Activated T-cell treated with anti-CD3 and anti-CD28 coated beads, Interleukin-2, amount 50 U/mL, for 72 hours (primary cell): ENCODE results near the gene L3MBTL3. TPM values are rescaled to one million over a fixed set of nuclear protein-coding genes. Genes with fewer than 3 reads are reported as not detected.
"Not testable (repeated sequence)": the region's sequence is repeated elsewhere in the genome, so short reads cannot be mapped to it uniquely, and the experiment has no call there.

Experiments
- ATAC-seq, 2 donors: fragments of 150-1000 bp; cut with Tn5 transposase; replicated peaks in 1 of 2; 2 replicates each; pipeline ENCODE4 v1.10.0; 2021; ENCODE audit warnings: moderate library complexity in 2 of 2, mild to moderate bottlenecking in 1 of 2
- DNase-seq, 2 donors: peaks; one replicate each; pipeline ENCODE4 v3.0.0; 2021 to 2022; ENCODE audit warnings: mixed read lengths in 1 of 2
- H3K27ac Mint-ChIP-seq: one replicate; pipeline ENCODE4 v1.8.0; 2022; ENCODE audit warnings: mild to moderate bottlenecking, moderate library complexity, mixed read lengths
- H3K27me3 Mint-ChIP-seq: one replicate; pipeline ENCODE4 v1.8.0; 2022; ENCODE audit warnings: low read depth, mixed read lengths
- H3K36me3 Mint-ChIP-seq, 2 donors: one replicate each; pipeline ENCODE4 v1.8.0; 2022; ENCODE audit warnings: mixed read lengths in 2 of 2, mild to moderate bottlenecking in 1 of 2; ENCODE audit not compliant: insufficient read depth in 2 of 2
- H3K4me1 Mint-ChIP-seq: one replicate; pipeline ENCODE4 v1.8.0; 2022; ENCODE audit warnings: low read depth, mixed read lengths
- H3K4me3 Mint-ChIP-seq, 2 donors: one replicate each; pipeline ENCODE4 v1.8.0; 2022; ENCODE audit warnings: mild to moderate bottlenecking in 2 of 2, mixed read lengths in 2 of 2, moderate library complexity in 2 of 2
- H3K9me3 Mint-ChIP-seq, 2 donors: one replicate each; pipeline ENCODE4 v1.8.0; 2022; ENCODE audit warnings: mixed read lengths in 2 of 2
- total RNA-seq, 2 donors: library from RNA; stranded (reverse); gene quantifications; one replicate each; pipeline ENCODE4 v1.2.3, GENCODE V29; 2022

Gene L3MBTL3
- total RNA-seq, 2 donors from 2014 or later: 9.1 to 10.9 TPM

GRCh38 chr6:130115036-130115435 lies 96.7 kb downstream of the L3MBTL3 start:
- no peak for ATAC-seq
- Mint-ChIP-seq H3K9me3 (no peaks in the 10 kb centered on the region), H3K27ac (no peak overlapping the region), H3K27me3 (no peaks in the 10 kb centered on the region), H3K4me1 (peaks cover 16% of the 10 kb centered on the region), H3K4me3 (no peak overlapping the region), H3K36me3 (peaks cover 3 to 9% of the 10 kb centered on the region in 2 donors)
- no peak for DNase-seq

GRCh38 chr6:130116273-130116672 lies 97.9 kb downstream of the L3MBTL3 start:
- no peaks in the 10 kb centered on the region for H3K27me3 Mint-ChIP-seq
- H3K9me3 Mint-ChIP-seq: no peaks in the 10 kb centered on the region
- H3K36me3 Mint-ChIP-seq: peaks cover 3% of the 10 kb centered on the region in 2 donors
- H3K27ac Mint-ChIP-seq: no peak overlapping the region
- H3K4me1 Mint-ChIP-seq: peaks cover 18% of the 10 kb centered on the region
- ATAC-seq: no peak
- DNase-seq: no peak
- no peak overlapping the region for H3K4me3 Mint-ChIP-seq

DNA sequence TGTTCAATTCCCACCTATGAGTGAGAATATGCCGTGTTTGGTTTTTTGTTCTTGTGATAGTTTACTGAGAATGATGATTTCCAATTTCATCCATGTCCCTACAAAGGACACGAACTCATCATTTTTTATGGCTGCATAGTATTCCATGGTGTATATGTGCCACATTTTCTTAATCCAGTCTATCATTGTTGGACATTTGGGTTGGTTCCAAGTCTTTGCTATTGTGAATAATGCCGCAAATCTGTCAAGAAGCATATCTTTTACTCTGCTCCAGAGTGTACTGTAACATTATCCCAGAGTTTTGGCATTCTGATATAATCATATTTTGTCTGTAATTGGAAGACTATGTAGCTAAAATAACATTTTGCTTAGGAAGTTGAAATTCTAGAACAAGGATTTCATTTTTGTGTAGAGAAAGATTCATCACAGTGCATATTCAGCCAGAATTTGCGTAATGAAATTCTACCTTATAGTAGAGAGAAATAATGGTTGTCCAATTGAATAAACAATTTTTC lies 98.9 kb downstream of the L3MBTL3 start:
- H3K9me3 Mint-ChIP-seq, H3K27ac Mint-ChIP-seq, H3K36me3 Mint-ChIP-seq, DNase-seq, H3K4me3 Mint-ChIP-seq, H3K27me3 Mint-ChIP-seq, ATAC-seq: not testable (repeated sequence)
- peaks cover 23% of the 10 kb centered on the region for H3K4me1 Mint-ChIP-seq

GRCh38 chr6:130118236-130118635 lies 99.9 kb downstream of the L3MBTL3 start:
- DNase-seq: no peak
- Mint-ChIP-seq H3K36me3 (peaks cover 0 to 3% of the 10 kb centered on the region in 2 donors), H3K27me3 (no peaks in the 10 kb centered on the region), H3K4me1 (peaks cover 23% of the 10 kb centered on the region), H3K4me3 (no peak overlapping the region), H3K27ac (no peak overlapping the region), H3K9me3 (no peaks in the 10 kb centered on the region)
- ATAC-seq: no peak

GRCh38 chr6:130119211-130119610 lies 100.8 kb downstream of the L3MBTL3 start:
- ATAC-seq: no peak
- Mint-ChIP-seq H3K27ac (no peak overlapping the region), H3K4me3 (no peak overlapping the region), H3K27me3 (no peaks in the 10 kb centered on the region), H3K4me1 (peaks cover 23% of the 10 kb centered on the region), H3K9me3 (no peaks in the 10 kb centered on the region), H3K36me3 (peaks cover 0 to 3% of the 10 kb centered on the region in 2 donors)
- no peak for DNase-seq

DNA sequence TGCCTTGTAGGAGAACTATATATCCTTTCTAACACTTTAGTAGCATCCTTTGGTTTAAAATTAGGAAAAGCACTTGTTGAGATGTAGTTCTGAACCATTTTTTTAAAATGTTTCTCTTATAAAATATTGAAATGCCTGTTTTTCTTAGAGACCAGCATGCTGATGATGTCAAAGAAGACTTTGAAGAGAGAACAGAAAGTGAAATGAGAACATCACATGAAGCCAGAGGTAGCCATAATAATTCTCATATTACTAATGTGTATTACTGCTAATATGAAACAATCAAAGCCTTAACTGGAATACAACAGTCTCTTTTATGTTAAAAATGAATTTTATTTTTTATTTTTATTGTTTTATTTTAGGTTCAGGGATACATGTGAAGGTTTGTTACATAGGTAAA lies 102.3 kb downstream of the L3MBTL3 start:
- Mint-ChIP-seq H3K9me3 (peaks cover 0 to 3% of the 10 kb centered on the region in 2 donors), H3K27ac (no peak overlapping the region), H3K4me1 (peaks cover 21% of the 10 kb centered on the region), H3K36me3 (peaks cover 0 to 3% of the 10 kb centered on the region in 2 donors), H3K4me3 (no peak overlapping the region), H3K27me3 (no peaks in the 10 kb centered on the region)
- DNase-seq: no peak
- ATAC-seq: no peak

GRCh38 chr6:130122243-130122642 lies 103.9 kb downstream of the L3MBTL3 start:
- DNase-seq: no peak
- H3K27me3 Mint-ChIP-seq: no peaks in the 10 kb centered on the region
- peaks cover 0 to 3% of the 10 kb centered on the region in 2 donors for H3K9me3 Mint-ChIP-seq
- no peak overlapping the region for H3K27ac Mint-ChIP-seq
- H3K4me1 Mint-ChIP-seq: peaks cover 28% of the 10 kb centered on the region
- H3K4me3 Mint-ChIP-seq: no peak overlapping the region
- peak in 1 of 2 donors; percentile 28 for ATAC-seq
- H3K36me3 Mint-ChIP-seq: peaks cover 0 to 1% of the 10 kb centered on the region in 2 donors

GRCh38 chr6:130127195-130127594 lies 108.8 kb downstream of the L3MBTL3 start:
- Mint-ChIP-seq H3K9me3 (peaks cover 0 to 3% of the 10 kb centered on the region in 2 donors), H3K36me3 (peaks cover 0 to 3% of the 10 kb centered on the region in 2 donors), H3K27ac (peak overlapping the region; percentile 7), H3K27me3 (no peaks in the 10 kb centered on the region), H3K4me3 (no peak overlapping the region), H3K4me1 (peaks cover 67% of the 10 kb centered on the region)
- ATAC-seq: no peak
- DNase-seq: no peak

- H3K4me1 Mint-ChIP-seq: peaks cover 78% of the 10 kb centered on the region
- H3K27ac Mint-ChIP-seq: peak overlapping the region; percentile 55
- peaks cover 0 to 3% of the 10 kb centered on the region in 2 donors for H3K9me3 Mint-ChIP-seq
- H3K27me3 Mint-ChIP-seq: no peaks in the 10 kb centered on the region
- peaks cover 0 to 3% of the 10 kb centered on the region in 2 donors for H3K36me3 Mint-ChIP-seq
- no peak overlapping the region for H3K4me3 Mint-ChIP-seq
- ATAC-seq (no peak), DNase-seq (no peak)
These were observed 109.9 kb downstream of the L3MBTL3 start for GRCh38 chr6:130128326-130128725.

- ATAC-seq (no peak), DNase-seq (no peak)
- peak overlapping the region; percentile 14 to 29 for H3K4me3 Mint-ChIP-seq
- peaks cover 0 to 3% of the 10 kb centered on the region in 2 donors for H3K9me3 Mint-ChIP-seq
- H3K4me1 Mint-ChIP-seq: peaks cover 93% of the 10 kb centered on the region
- H3K27ac Mint-ChIP-seq: peak overlapping the region; percentile 47
- H3K27me3 Mint-ChIP-seq: no peaks in the 10 kb centered on the region
- H3K36me3 Mint-ChIP-seq: peaks cover 0 to 3% of the 10 kb centered on the region in 2 donors
These were observed 111.4 kb downstream of the L3MBTL3 start for GRCh38 chr6:130129762-130130246.

DNA sequence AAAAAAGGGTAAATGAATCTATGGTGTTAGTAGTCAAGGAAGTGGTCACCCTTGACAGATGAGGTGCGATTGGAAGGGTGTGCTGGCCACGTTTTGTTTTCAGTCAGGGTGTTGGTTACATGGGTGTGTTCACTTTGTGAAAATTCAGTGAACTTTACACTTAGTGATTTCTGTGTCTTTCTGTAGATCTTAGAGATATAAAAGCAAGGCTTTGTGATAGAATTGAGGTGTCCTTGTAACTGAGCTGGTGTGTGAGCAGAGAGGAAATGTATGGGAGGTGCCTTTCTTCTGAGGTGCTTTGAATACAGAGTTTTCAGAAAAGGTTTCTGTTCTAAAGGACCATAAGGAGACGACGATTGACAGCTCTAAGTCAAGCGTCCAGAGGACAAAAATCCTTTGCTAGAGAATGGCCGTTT lies 113.9 kb downstream of the L3MBTL3 start:
- H3K4me1 Mint-ChIP-seq: peaks cover 89% of the 10 kb centered on the region
- peak overlapping the region; percentile 64 to 78 for H3K4me3 Mint-ChIP-seq
- peaks cover 2 to 7% of the 10 kb centered on the region in 2 donors for H3K36me3 Mint-ChIP-seq
- no peaks in the 10 kb centered on the region for H3K9me3 Mint-ChIP-seq
- ATAC-seq (peak; percentile 93 to 95), DNase-seq (peak; percentile 63 to 70)
- H3K27ac Mint-ChIP-seq: peak overlapping the region; percentile 95
- H3K27me3 Mint-ChIP-seq: no peaks in the 10 kb centered on the region

GRCh38 chr6:130134582-130134981 lies 116.2 kb downstream of the L3MBTL3 start:
- DNase-seq (peak; percentile 12 to 21), ATAC-seq (peak; percentile 42 to 49)
- no peaks in the 10 kb centered on the region for H3K27me3 Mint-ChIP-seq
- peak overlapping the region; percentile 11 to 59 for H3K4me3 Mint-ChIP-seq
- H3K27ac Mint-ChIP-seq: peak overlapping the region; percentile 43
- H3K4me1 Mint-ChIP-seq: peaks cover 93% of the 10 kb centered on the region
- H3K9me3 Mint-ChIP-seq: peaks cover 0 to 2% of the 10 kb centered on the region in 2 donors
- peaks cover 4 to 5% of the 10 kb centered on the region in 2 donors for H3K36me3 Mint-ChIP-seq

GRCh38 chr6:130136798-130137197 lies 118.4 kb downstream of the L3MBTL3 start:
- Mint-ChIP-seq H3K4me1 (peaks cover 83% of the 10 kb centered on the region), H3K4me3 (no peak overlapping the region), H3K36me3 (peaks cover 4 to 7% of the 10 kb centered on the region in 2 donors), H3K9me3 (peaks cover 0 to 2% of the 10 kb centered on the region in 2 donors), H3K27ac (no peak overlapping the region), H3K27me3 (no peaks in the 10 kb centered on the region)
- no peak for DNase-seq
- no peak for ATAC-seq
